ENCODE data around the gene CBL. TPM values are rescaled to one million over a fixed set of nuclear protein-coding genes. Genes with fewer than 3 reads are reported as not detected.

Gene CBL
- total RNA-seq, 1 donor from 2014 or later: 43.4 TPM

- intact Hi-C loops (cut with micrococcal nuclease): loop anchor here (1.0 to 5.0 kb wide), 3 partner anchors 117 to 221 kb away; partner anchors contain the start of genes CBL, DPAGT1 and NLRX1
These were observed 117.4 kb downstream of the CBL start for GRCh38 chr11:119323532-119324033.

DNA sequence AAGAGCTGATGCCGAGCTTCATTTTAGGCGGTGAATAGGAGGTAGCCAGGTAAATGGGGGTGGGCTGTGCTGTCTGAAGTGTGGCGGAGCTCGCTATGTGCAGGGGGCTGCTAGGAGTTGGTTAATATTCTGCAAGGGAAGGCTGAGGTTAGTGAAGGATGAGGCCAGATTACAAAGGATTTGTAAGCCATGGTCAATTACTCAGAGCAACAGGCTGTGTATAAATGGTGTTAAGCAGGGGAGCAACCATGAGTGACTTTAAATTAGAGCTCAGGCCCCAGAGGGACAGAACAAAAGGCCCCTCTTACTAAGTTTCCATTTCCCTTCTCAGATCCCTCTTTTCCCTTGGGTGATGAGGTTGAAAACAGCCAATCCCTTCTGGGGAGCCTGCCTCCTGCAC lies 118.0 kb downstream of the CBL start:
- intact Hi-C loops (cut with micrococcal nuclease): loop anchor here (5.0 kb wide), 1 partner anchor 222 kb away; the partner anchor contains the start of gene DPAGT1

- intact Hi-C loops (cut with micrococcal nuclease): no loop called here
These were observed 123.2 kb downstream of the CBL start for GRCh38 chr11:119329320-119329719.

DNA sequence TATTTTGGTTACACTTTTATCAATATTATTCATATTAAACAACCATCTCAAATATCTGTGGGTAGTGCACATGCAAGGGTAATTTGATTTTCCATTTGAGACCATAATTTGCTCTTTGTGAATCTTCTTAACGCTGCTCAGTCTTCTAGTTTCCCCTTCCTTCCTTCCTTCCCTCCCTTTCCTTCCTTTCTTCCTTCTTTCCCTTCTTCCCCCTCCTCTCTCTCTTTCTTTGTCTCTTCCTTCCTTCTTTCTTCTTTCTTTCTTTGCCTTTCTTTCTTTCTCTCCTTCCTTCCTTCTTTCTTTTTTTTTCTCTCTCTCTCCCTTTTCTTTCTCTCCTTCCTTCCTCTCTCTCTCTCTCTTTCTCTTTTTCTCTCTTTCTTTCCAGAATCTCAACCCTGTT lies 124.1 kb downstream of the CBL start:
- intact Hi-C loops (cut with micrococcal nuclease): loop anchor here (5.0 kb wide), 1 partner anchor 263 kb away; the partner anchor contains the start of gene VPS11

DNA sequence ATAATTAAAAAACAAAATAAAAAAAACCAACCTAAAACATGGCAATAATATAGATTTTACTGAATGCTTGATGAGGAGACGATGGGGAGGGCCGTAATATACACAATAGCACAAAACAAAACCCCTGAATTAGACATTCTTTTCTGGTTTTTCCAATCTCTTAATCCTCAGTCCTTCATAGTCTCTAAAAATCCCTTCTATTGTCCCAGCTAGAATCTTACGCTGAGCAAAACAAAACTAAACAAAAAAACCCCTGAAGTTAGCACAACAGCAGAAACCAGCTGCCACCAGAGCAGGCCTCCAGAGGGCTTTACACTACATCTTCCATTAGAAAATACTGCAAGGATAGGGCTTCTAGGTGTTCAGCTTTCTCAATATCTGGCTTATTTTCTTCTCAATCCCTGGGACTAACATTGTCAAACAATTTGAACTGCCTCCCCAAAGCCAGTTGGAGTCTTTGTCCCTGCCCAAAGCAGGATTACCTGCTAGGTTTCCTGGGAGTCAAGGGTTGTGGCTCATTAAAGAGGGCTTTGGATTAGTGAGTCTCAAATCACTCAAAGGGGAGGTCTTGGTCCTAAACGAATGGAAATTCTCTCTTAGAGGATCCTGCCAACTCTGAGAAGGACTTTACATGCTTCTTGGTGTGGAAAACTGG lies 126.1 kb downstream of the CBL start:
- intact Hi-C loops (cut with micrococcal nuclease): loop anchor here (5.0 kb wide), 1 partner anchor 265 kb away; the partner anchor contains the start of gene VPS11

DNA sequence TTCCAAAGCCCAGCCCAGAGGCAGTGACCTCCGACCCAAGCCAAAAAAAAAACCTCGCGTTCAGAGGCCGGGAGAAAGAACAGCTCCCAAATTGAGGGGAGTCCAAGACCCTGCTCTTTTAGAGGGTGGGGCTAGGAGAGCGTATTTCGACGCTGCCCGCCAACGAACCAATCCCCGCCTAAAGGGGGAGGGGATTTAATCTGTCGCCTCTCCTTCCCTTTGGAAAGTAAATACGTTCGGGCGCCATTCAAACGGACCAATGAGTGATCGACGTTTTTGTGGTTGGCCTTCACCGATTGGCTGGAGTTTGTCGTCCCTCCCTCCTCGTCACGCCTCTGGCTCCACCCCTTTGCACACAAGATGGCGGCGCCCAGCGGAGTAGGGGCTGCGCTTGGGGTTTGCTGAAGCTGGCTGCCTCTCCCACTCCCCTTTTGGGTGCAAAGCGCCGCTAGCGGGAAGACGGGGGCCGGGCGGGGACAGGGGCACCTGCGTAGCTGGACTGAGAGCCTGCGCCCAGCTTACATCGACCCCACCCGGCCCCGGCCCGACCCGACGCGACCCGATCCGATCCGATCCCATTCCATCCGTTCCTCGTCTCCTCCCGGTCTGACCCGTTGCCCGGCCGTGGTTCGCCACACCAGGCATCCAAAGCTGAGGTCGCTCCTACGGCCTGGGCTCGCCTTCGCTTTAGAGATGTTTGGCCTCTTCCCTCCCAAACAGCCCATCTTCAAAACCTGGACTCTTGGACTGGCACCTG lies 128.2 kb downstream of the CBL start, which contains the start of gene RNF26:
RNF26 (plus strand) TSS at position 354 of the 757 bp plus-strand sequence. CDS start 596 bp downstream, outside the sequence.
- intact Hi-C loops (cut with micrococcal nuclease): loop anchor here (1.0 to 5.0 kb wide), 4 partner anchors 13 to 267 kb away; partner anchors contain the start of genes HINFP, USP2 and VPS11

DNA sequence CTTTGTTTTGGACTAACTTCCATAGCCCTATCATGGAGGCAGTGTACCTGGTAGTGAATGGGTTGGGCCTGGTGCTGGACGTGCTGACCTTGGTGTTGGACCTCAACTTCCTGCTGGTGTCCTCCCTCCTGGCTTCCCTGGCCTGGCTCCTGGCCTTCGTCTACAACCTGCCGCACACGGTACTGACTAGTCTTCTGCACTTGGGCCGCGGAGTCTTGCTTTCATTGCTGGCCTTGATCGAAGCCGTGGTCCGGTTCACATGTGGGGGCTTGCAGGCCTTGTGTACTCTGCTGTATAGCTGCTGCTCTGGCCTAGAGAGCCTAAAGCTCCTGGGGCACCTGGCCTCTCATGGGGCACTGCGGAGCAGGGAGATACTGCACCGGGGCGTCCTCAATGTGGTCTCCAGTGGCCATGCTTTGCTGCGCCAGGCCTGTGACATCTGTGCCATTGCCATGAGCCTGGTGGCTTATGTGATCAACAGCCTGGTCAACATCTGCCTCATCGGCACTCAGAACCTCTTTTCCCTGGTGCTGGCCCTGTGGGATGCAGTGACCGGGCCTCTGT lies 129.0 kb downstream of the CBL start:
- intact Hi-C loops (cut with micrococcal nuclease): no loop called here

GRCh38 chr11:119335655-119336543 lies 129.8 kb downstream of the CBL start:
- intact Hi-C loops (cut with micrococcal nuclease): no loop called here

GRCh38 chr11:119336744-119337469 lies 130.8 kb downstream of the CBL start:
- intact Hi-C loops (cut with micrococcal nuclease): no loop called here

DNA sequence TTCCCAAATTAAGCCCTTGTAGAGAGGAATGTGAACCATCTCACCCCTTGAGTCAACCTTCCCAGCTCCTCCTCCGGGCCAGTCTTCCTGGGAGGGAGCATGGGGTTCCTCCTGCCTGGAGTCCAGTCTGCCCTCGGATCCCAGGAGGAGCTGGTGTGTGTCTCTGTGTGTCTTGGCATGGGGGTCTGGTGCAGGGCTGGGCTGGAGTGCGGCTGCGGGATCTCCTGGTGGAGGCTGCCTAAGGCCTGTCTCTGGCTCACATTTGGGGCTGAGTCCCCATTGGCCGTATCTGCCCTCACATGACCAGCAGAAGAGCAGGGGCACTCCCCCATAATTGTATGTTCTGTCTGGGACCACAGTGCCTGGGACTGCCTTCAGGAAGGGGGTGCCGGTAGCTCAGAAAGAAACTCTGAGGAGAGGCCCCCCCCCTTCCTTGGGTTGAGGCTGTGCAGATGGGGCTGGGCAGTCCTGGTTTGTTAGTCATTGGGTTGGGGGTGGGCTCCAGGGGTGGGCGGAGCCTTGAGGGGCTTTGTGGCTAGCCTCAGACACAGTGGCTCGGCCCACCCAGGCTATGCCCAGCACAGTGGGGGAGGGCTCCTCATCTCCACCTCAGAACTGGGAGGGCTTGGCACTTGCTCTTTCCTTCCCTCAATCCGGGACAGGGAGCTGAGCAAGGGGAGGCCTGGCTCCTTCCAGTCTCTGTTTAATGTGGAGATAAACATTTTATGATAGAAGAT lies 131.6 kb downstream of the CBL start:
- intact Hi-C loops (cut with micrococcal nuclease): loop anchor here (2.0 kb wide), 1 partner anchor 25 kb away; no protein-coding TSS in a partner anchor

DNA sequence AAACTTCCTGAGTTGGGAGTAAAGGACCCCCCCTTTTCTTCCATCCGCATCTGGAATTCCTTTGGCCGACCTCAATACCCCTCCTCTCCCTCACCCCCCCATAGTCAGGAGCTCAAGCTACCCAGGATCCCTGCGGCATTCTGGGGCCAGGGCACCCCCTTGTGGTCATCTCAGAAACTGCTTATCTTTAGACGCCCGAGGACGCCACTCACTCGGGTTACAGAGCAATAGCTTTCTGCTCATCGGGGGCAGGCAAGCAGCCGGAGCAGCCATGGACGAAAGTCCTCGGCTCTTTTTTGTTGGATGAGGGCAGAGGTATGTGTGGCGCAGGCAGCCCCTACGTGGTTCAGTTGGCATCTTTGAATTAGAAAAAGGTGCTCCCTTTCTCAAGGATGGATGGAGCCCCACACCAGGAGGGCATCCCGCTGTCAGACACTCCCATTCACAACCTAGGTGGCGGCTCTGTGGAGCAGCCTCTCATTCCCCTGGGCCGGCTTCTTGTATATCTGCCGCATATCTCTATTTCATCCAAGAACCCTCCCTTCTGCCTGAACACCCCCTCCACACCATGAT lies 132.3 kb downstream of the CBL start:
- intact Hi-C loops (cut with micrococcal nuclease): loop anchor here (2.0 kb wide), 1 partner anchor 24 kb away; no protein-coding TSS in a partner anchor

GRCh38 chr11:119338965-119339588 lies 132.9 kb downstream of the CBL start:
- intact Hi-C loops (cut with micrococcal nuclease): loop anchor here (2.0 kb wide), 1 partner anchor 24 kb away; no protein-coding TSS in a partner anchor

GRCh38 chr11:119339589-119340334 lies 133.6 kb downstream of the CBL start:
- intact Hi-C loops (cut with micrococcal nuclease): loop anchor here (2.0 kb wide), 1 partner anchor 23 kb away; no protein-coding TSS in a partner anchor

DNA sequence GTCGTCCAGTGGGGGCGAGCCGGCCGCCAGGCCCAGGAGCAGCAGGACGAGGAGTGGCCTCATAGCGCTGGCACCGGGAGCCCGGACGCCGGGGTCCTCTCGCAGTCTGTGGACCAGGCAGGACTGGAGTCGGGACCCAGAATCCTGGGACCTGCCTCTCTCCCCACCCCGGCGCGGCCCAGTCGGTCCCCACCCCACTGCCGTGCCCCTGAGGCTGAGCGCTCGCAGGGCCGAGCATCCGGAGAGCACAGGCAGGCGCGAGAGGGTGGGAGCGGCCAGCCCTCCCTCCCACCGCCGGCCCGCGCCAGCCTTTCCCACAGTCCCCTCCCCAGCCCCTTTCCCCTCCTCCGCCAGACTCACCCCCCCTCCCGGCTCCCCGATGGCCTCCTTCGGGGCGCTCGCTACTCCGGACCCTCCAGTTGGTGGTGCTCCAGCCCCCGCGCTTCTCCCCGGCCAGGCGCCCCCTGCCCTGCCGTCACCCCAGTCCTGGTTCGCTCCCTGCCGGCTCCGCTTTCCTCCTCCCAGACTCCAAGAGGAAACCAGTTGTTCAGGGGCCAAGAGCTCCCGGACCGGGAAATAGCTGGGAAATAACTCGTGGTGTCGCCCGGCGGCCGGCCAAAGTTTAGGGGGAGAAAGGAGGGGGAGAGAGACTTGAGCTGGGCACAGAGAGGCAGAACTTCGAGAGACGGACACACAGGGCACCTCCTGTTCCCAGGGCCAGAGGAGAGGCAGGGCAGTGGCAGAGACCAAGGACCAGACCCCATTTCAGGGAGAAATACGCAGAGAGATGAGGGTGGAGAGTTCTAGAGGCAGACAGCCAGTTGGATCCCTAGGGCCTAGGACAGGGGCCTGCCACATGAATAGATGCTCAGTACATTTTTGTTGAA lies 134.4 kb downstream of the CBL start, which contains the start of gene C1QTNF5:
C1QTNF5 (minus strand) TSS at position 549 of the 887 bp plus-strand sequence; CDS start at position 63, 486 bp downstream.
- intact Hi-C loops (cut with micrococcal nuclease): no loop called here

DNA sequence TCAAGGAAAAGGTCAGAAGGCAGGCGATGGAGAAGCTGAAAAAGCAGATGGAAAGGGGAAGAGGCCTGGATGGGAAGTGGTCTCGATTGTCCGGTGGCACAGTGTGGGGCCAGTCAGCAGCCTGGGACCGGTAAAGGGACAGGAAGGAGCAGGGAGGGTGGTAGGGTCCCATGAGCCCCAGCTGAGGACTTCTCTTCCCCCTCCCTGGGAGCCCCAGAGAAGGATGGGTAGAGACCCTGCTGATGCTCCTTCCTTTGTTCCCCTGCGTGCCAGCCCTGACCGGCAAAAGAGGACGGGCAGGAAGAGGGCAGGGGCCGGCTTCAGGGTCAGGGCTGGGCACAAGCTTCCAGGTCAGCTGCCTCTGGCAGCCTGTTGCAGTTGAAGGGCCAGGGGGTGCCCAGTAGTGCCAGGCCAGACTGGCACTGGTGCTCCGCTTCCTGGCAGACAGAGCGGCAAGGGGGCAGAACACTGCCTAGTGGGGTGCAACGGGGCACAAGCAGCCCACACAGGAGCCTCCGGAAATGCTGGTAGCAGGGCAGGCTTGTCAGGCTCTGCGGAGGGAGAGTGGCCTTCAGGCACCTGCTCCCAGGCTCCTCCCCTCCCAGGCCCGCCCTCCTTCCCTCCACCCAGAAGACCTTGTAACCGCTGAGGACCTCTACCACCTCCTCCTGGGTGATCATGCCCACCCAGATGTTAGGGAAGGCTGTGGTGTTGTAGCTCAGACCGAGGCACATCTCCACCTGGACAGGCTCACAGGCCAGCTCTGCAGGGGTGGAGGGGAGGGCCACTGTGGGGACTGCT lies 135.3 kb downstream of the CBL start:
- intact Hi-C loops (cut with micrococcal nuclease): no loop called here

DNA sequence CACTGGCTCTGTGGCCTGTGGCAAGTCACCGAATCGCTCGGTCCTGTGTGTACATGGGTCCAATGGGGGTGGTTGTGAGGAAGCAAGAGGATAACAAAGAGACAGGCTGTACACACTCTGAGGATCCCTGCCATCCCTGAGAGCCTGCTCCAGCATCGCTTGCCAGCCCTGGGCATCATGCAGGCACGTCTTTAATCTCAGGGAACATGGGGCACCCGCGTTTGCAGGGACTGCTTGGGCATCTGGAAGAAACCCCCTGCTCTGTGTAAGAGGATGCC lies 135.8 kb downstream of the CBL start:
- intact Hi-C loops (cut with micrococcal nuclease): no loop called here

All from T-helper 2 cell treated with Interferon-gamma antibody and Interleukin-4, amounts not matched to agents 100 ng/mL and 5 ng/mL, for 36 hours (primary cell).